Upper lobe of left lung (tissue), 4 donors: ENCODE results near the gene AGPS.

ENCODE experiments used
- CTCF ChIP-seq, 6 experiments: fragments of 450-650 bp in 4 of 6; fragments of 200-600 bp in 2 of 6; sonication (generic) in 2 of 6; IDR thresholded peaks; one replicate each; pipeline ENCODE4 v1.5.1; 2016 to 2019; ENCODE audit warnings: antibody characterized with exemption in 6 of 6
- POLR2A ChIP-seq, 4 donors: fragments of 450-650 bp; IDR thresholded peaks; one replicate each; pipeline ENCODE4 v1.5.1; 2016 to 2017; ENCODE audit warnings: antibody characterized with exemption in 4 of 4, mild to moderate bottlenecking in 2 of 4
- POLR2AphosphoS5 ChIP-seq, 2 donors: sonication (generic); formaldehyde crosslinking; IDR thresholded peaks; one replicate each; pipeline ENCODE4 v1.5.1; 2017; ENCODE audit warnings: antibody characterized with exemption in 2 of 2

GRCh38 chr2:177430411-177430810 is 37.8 kb downstream of the AGPS start:
- TF ChIP-seq POLR2AphosphoS5 (IDR thresholded peaks at IDR 0.05) (no peak), CTCF (IDR thresholded peaks at IDR 0.05) (no peak), POLR2A (IDR thresholded peaks at IDR 0.05) (no peak)
